WTC11 (cell line): ENCODE measurements around the gene EIF3L. TPM values are rescaled to one million over a fixed set of nuclear protein-coding genes. Genes with fewer than 3 reads are reported as not detected.

Experiments used
- ATAC-seq: fragments of 200-7000 bp; cut with Tn5 transposase; 2 replicates; pipeline ENCODE4 v1.10.0; 2021; ENCODE audit warnings: mild to moderate bottlenecking, moderate library complexity
- CTCF ChIA-PET: fragments of 300-600 bp; sonication (Branson Sonifier 250); formaldehyde crosslinking; loops from one replicate; lab custom pipeline; 2021; ENCODE audit warnings: antibody characterized with exemption; lab: Charles Lee
- POLR2A ChIA-PET: fragments of 350-600 bp; sonication (Branson Sonifier 250); formaldehyde crosslinking; loops from one replicate; lab custom pipeline; 2021; ENCODE audit warnings: antibody characterized with exemption; lab: Charles Lee
- DNase-seq: peaks from one replicate; pipeline ENCODE4 v3.0.0; 2021; ENCODE audit warnings: low spot score
- H3K27ac Mint-ChIP-seq: 2 replicates; pipeline ENCODE4 v1.8.0; 2021; ENCODE audit warnings: mixed read lengths
- H3K27me3 Mint-ChIP-seq: 2 replicates; pipeline ENCODE4 v1.8.0; 2021; ENCODE audit warnings: low read depth, mild to moderate bottlenecking, moderate library complexity, mixed read lengths
- H3K36me3 Mint-ChIP-seq: 2 replicates; pipeline ENCODE4 v1.8.0; 2021; ENCODE audit warnings: mixed read lengths
- H3K4me1 Mint-ChIP-seq: 2 replicates; pipeline ENCODE4 v1.8.0; 2022; ENCODE audit warnings: mixed read lengths
- H3K4me3 Mint-ChIP-seq: 2 replicates; pipeline ENCODE4 v1.8.0; 2021; ENCODE audit warnings: mild to moderate bottlenecking, moderate library complexity, mixed read lengths
- H3K9me3 Mint-ChIP-seq: 2 replicates; pipeline ENCODE4 v1.8.0; 2021; ENCODE audit warnings: mixed read lengths
- CDX4 ChIP-seq: fragments of 250-450 bp; sonication (Bioruptor Pico); IDR thresholded peaks from 2 replicates; pipeline ENCODE4 v1.9.0; 2021; ENCODE audit warnings: moderate library complexity, mild to moderate bottlenecking, inconsistent platforms, borderline replicate concordance
- CREB1 ChIP-seq: sonication (generic); formaldehyde crosslinking; IDR thresholded peaks from 2 replicates; pipeline ENCODE4 v1.8.0; 2023; ENCODE audit warnings: mild to moderate bottlenecking, missing genetic modification reagents
- EMX1 ChIP-seq: fragments of 250-450 bp; sonication (Bioruptor Pico); IDR thresholded peaks from 2 replicates; pipeline ENCODE4 v1.8.0; 2021; ENCODE audit warnings: mild to moderate bottlenecking
- ESRRA ChIP-seq: sonication (generic); formaldehyde crosslinking; IDR thresholded peaks from 2 replicates; pipeline ENCODE4 v1.8.1; 2022; ENCODE audit warnings: mild to moderate bottlenecking, missing genetic modification reagents, borderline replicate concordance
- GABPB1 ChIP-seq: sonication (generic); formaldehyde crosslinking; IDR thresholded peaks from 2 replicates; pipeline ENCODE4 v1.8.1; 2023; ENCODE audit warnings: mild to moderate bottlenecking, missing genetic modification reagents
- GTF2I ChIP-seq: fragments of 250-450 bp; sonication (Bioruptor Pico); conservative IDR thresholded peaks from 2 replicates; pipeline ENCODE4 v1.4.0; 2021; ENCODE audit warnings: mild to moderate bottlenecking
- JUN ChIP-seq: sonication (generic); formaldehyde crosslinking; IDR thresholded peaks from 2 replicates; pipeline ENCODE4 v1.8.0; 2023; ENCODE audit warnings: mild to moderate bottlenecking, missing genetic modification reagents
- MXD4 ChIP-seq: fragments of 250-450 bp; sonication (Bioruptor Pico); IDR thresholded peaks from 2 replicates; pipeline ENCODE4 v1.8.0; 2021; ENCODE audit warnings: mild to moderate bottlenecking, moderate library complexity, borderline replicate concordance
- OVOL2 ChIP-seq: fragments of 250-450 bp; sonication (Bioruptor Pico); IDR thresholded peaks from 2 replicates; pipeline ENCODE4 v1.9.0; 2021; ENCODE audit warnings: mild to moderate bottlenecking, borderline replicate concordance
- SMAD4 ChIP-seq: sonication (generic); formaldehyde crosslinking; IDR thresholded peaks from 2 replicates; pipeline ENCODE4 v1.8.0; 2022; ENCODE audit warnings: mild to moderate bottlenecking, missing genetic modification reagents
- SOX15 ChIP-seq: fragments of 250-450 bp; sonication (Bioruptor Pico); IDR thresholded peaks from 2 replicates; pipeline ENCODE4 v1.9.0; 2021; ENCODE audit warnings: mild to moderate bottlenecking
- ZBTB21 ChIP-seq: sonication (generic); formaldehyde crosslinking; IDR thresholded peaks from 2 replicates; pipeline ENCODE4 v1.8.1; 2023; ENCODE audit warnings: mild to moderate bottlenecking, missing genetic modification reagents, borderline replicate concordance
- ZNF232 ChIP-seq: sonication (generic); formaldehyde crosslinking; IDR thresholded peaks from 2 replicates; pipeline ENCODE4 v1.8.0; 2022; ENCODE audit warnings: mild to moderate bottlenecking, missing genetic modification reagents
- ZNF317 ChIP-seq: sonication (generic); formaldehyde crosslinking; IDR thresholded peaks from 2 replicates; pipeline ENCODE4 v1.8.1; 2023; ENCODE audit warnings: low read depth, mild to moderate bottlenecking, moderate library complexity, missing genetic modification reagents, borderline replicate concordance
- ZNF423 ChIP-seq: fragments of 250-450 bp; sonication (Bioruptor Pico); IDR thresholded peaks from 2 replicates; pipeline ENCODE4 v2.1.2; 2022; ENCODE audit warnings: mild to moderate bottlenecking, moderate library complexity
- total RNA-seq: library from RNA; stranded (reverse); gene quantifications from 3 replicates; pipeline ENCODE4 v1.2.3, GENCODE V29; 2021
- TF ChIP-seq, protein P1 (sequence below): sonication (generic); formaldehyde crosslinking; conservative IDR thresholded peaks from 2 replicates; pipeline ENCODE4 v1.8.1; 2022; ENCODE audit warnings: mild to moderate bottlenecking, missing genetic modification reagents
- TF ChIP-seq, protein P2 (sequence below): fragments of 250-450 bp; sonication (Bioruptor Pico); conservative IDR thresholded peaks from 2 replicates; pipeline ENCODE4 v1.9.0; 2021; ENCODE audit warnings: mild to moderate bottlenecking
- TF ChIP-seq, protein P3 (sequence below): fragments of 250-450 bp; sonication (Bioruptor Pico); IDR thresholded peaks from 2 replicates; pipeline ENCODE4 v2.1.2; 2022; ENCODE audit warnings: mild to moderate bottlenecking, moderate library complexity
- TF ChIP-seq, protein P4 (sequence below): sonication (generic); formaldehyde crosslinking; IDR thresholded peaks from 2 replicates; pipeline ENCODE4 v1.8.0; 2022; ENCODE audit warnings: mild to moderate bottlenecking, missing genetic modification reagents
- TF ChIP-seq, protein P5 (sequence below): fragments of 250-450 bp; sonication (Bioruptor Pico); IDR thresholded peaks from 2 replicates; pipeline ENCODE4 v1.9.0; 2021; ENCODE audit warnings: mild to moderate bottlenecking
- TF ChIP-seq, protein P6 (sequence below): sonication (generic); formaldehyde crosslinking; IDR thresholded peaks from 2 replicates; pipeline ENCODE4 v1.8.0; 2022; ENCODE audit warnings: mild to moderate bottlenecking, missing genetic modification reagents

Gene EIF3L
- total RNA-seq, 1 experiment from 2014 or later: 611 TPM

DNA sequence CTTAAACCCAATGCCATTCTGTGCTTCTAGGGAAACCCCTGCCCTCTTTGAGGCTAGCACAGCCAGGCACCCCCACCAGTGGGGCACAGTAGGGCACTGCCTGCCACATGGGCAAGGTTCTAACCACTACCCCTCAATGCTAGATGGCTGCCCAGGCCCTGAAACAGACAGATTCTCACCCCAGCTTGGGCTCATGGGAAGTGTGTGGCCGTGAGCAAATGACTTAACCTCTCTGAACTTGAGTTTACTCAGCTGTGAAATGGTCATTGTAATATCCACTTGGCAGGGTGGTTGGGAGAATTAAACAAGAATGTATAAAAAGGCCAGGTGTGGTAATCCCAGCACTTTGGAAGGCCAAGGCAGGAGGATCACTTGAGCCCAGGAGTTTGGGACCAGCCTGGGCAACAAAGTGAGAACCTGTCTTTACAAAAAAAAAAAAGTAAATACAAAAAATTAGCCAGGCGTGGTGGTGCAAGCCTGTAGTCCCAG is 81.8 kb downstream of the EIF3L start:
- H3K9me3 Mint-ChIP-seq: no peaks in the 10 kb centered on the region
- no peaks in the 10 kb centered on the region; the same call in 1 of the 2 replicates for H3K27me3 Mint-ChIP-seq
- TF ChIP-seq CDX4 (CRISPR knock-in tag): no peak
- TF ChIP-seq SMAD4 (CRISPR knock-in tag): no peak
- TF ChIP-seq, protein P1, sequence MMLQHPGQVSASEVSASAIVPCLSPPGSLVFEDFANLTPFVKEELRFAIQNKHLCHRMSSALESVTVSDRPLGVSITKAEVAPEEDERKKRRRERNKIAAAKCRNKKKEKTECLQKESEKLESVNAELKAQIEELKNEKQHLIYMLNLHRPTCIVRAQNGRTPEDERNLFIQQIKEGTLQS (CRISPR knock-in tag): no peak
- TF ChIP-seq SOX15 (CRISPR knock-in tag): no peak
- TF ChIP-seq, all 79 proteins: peak for 0
- H3K4me3 Mint-ChIP-seq: no peak overlapping the region
- DNase-seq (no peak), ATAC-seq (no peak)
- POLR2A ChIA-PET: no interaction called here
- H3K27ac Mint-ChIP-seq: no peak overlapping the region; the same call in 1 of the 2 replicates
- CTCF ChIA-PET: interaction anchor here (0.5 to 1.7 kb wide), 10 partner anchors 9 to 113 kb away, joined by 3 to 8 read pairs (median 4); partner anchors contain the start of gene MICALL1
- peaks cover 17% of the 10 kb centered on the region for H3K36me3 Mint-ChIP-seq
- peaks cover 3% of the 10 kb centered on the region for H3K4me1 Mint-ChIP-seq

DNA sequence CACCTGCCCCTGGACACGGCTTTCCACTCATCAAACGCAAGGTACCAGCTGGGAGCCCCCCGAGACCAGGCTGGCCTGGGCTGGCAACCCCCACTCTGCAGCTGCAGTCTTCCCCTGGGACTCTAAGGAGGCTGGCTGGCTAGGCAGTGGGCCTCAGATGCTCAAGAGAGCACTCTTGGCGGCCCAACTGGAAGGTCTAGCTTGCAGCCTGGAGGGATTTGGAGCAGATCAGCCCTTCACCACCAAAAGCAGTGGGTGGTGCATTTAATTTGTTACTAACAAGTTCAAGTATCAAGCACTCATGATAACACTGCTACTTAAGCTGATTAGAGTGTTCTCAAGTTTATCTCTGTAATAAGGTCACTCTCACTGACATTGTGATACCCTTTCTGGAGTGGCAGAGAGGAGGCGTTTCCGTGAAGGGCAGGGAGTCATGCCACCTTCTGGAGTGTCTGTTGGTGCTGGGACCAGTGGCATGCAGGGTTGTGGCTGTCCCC is 82.7 kb downstream of the EIF3L start:
- ChIA-PET POLR2A (no interaction called here), CTCF (interaction anchor here (0.8 to 2.5 kb wide), 4 partner anchors 8 to 45 kb away, joined by 3 to 47 read pairs (median 11); partner anchors contain the start of gene MICALL1)
- no peak for TF ChIP-seq ZBTB21 (CRISPR knock-in tag)
- TF ChIP-seq, protein P2, sequence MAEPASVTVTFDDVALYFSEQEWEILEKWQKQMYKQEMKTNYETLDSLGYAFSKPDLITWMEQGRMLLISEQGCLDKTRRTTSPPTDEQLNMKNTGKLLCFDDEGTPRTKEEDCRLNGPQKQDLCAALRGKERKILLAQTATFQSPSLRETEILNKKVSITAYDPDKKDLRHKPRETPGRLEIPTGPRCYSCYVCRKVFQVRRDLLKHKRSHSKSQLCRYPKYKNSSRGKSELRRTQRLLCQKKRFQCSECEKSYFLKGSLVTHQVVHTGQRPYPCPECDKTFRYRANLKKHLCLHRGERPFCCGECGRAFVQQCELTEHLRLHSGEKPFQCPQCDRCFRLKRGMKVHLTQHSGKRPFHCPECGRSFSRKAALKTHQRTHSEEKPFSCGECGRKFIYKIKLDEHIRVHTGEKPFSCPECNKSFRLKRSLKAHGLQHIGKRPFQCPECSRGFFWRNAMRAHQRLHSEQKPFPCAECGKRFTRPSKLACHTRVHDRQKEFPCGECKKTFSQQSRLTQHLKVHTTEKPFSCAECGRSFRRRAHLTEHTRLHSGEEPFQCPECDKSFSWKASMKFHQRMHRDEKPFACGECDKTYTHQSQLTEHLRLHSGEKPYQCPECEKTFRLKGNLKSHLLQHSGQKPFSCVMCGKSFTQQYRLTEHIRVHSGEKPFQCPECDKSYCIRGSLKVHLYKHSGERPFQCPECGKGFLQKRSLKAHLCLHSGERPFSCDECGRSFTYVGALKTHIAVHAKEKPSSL (CRISPR knock-in tag): no peak
- TF ChIP-seq ESRRA (CRISPR knock-in tag): no peak
- TF ChIP-seq, protein P3, sequence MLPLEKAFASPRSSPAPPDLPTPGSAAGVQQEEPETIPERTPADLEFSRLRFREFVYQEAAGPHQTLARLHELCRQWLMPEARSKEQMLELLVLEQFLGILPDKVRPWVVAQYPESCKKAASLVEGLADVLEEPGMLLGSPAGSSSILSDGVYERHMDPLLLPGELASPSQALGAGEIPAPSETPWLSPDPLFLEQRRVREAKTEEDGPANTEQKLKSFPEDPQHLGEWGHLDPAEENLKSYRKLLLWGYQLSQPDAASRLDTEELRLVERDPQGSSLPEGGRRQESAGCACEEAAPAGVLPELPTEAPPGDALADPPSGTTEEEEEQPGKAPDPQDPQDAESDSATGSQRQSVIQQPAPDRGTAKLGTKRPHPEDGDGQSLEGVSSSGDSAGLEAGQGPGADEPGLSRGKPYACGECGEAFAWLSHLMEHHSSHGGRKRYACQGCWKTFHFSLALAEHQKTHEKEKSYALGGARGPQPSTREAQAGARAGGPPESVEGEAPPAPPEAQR (CRISPR knock-in tag): no peak
- no peak for TF ChIP-seq SMAD4 (CRISPR knock-in tag)
- TF ChIP-seq CDX4 (CRISPR knock-in tag): no peak
- H3K27ac Mint-ChIP-seq: no peak overlapping the region
- no peaks in the 10 kb centered on the region for H3K9me3 Mint-ChIP-seq
- peaks cover 3% of the 10 kb centered on the region for H3K4me1 Mint-ChIP-seq
- DNase-seq (no peak), ATAC-seq (no peak)
- H3K27me3 Mint-ChIP-seq: no peaks in the 10 kb centered on the region; the same call in 1 of the 2 replicates
- H3K4me3 Mint-ChIP-seq: no peak overlapping the region
- peaks cover 20% of the 10 kb centered on the region for H3K36me3 Mint-ChIP-seq

DNA sequence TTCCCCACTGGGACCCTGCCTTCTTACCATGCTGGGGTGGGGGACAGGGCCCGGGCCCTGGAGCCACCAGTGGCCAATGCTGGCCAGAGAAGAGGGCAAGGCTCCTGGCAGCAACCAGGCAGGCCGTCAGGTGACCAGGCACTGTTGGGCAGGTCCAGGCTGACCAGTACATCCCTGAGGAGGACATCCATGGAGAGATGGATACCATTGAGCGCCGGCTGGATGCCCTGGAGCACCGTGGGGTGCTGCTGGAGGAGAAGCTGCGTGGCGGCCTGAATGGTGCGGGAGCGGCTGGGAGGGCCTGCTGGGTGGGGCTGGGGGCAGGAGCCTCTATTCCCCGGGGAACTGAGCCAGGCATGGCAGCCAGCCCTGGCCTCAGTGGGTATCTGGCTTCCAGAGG is 83.2 kb downstream of the EIF3L start:
- POLR2A ChIA-PET: interaction anchor here (1.5 kb wide), 1 partner anchor 21 kb away, joined by 4 read pairs; the partner anchor contains the start of genes C22orf23 and POLR2F
- no peaks in the 10 kb centered on the region; the same call in 1 of the 2 replicates for H3K27me3 Mint-ChIP-seq
- H3K4me1 Mint-ChIP-seq: peaks cover 3% of the 10 kb centered on the region
- ATAC-seq (no peak), DNase-seq (no peak)
- H3K27ac Mint-ChIP-seq: no peak overlapping the region
- H3K4me3 Mint-ChIP-seq: no peak overlapping the region
- H3K9me3 Mint-ChIP-seq: no peaks in the 10 kb centered on the region
- CTCF ChIA-PET: interaction anchor here (0.8 to 2.5 kb wide), 5 partner anchors 26 to 114 kb away, joined by 3 to 47 read pairs (median 17); partner anchors contain the start of gene MICALL1
- peaks cover 21% of the 10 kb centered on the region for H3K36me3 Mint-ChIP-seq
- TF ChIP-seq JUN (CRISPR knock-in tag): no peak
- TF ChIP-seq OVOL2 (CRISPR knock-in tag): no peak
- TF ChIP-seq, protein P4, sequence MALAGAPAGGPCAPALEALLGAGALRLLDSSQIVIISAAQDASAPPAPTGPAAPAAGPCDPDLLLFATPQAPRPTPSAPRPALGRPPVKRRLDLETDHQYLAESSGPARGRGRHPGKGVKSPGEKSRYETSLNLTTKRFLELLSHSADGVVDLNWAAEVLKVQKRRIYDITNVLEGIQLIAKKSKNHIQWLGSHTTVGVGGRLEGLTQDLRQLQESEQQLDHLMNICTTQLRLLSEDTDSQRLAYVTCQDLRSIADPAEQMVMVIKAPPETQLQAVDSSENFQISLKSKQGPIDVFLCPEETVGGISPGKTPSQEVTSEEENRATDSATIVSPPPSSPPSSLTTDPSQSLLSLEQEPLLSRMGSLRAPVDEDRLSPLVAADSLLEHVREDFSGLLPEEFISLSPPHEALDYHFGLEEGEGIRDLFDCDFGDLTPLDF (CRISPR knock-in tag): no peak
- TF ChIP-seq ZNF317 (CRISPR knock-in tag): no peak
- TF ChIP-seq EMX1 (CRISPR knock-in tag): no peak
- TF ChIP-seq, protein P5, sequence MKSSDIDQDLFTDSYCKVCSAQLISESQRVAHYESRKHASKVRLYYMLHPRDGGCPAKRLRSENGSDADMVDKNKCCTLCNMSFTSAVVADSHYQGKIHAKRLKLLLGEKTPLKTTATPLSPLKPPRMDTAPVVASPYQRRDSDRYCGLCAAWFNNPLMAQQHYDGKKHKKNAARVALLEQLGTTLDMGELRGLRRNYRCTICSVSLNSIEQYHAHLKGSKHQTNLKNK: no peak
- no peak for TF ChIP-seq GTF2I (CRISPR knock-in tag)
- no peak for TF ChIP-seq ZNF423 (CRISPR knock-in tag)
- no peak for TF ChIP-seq SOX15 (CRISPR knock-in tag)
- no peak for TF ChIP-seq CREB1 (CRISPR knock-in tag)
- no peak for TF ChIP-seq GABPB1 (CRISPR knock-in tag)
- no peak for TF ChIP-seq ZNF232 (CRISPR knock-in tag)
- no peak for TF ChIP-seq MXD4 (CRISPR knock-in tag)
- TF ChIP-seq, protein P6, sequence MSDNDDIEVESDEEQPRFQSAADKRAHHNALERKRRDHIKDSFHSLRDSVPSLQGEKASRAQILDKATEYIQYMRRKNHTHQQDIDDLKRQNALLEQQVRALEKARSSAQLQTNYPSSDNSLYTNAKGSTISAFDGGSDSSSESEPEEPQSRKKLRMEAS: no peak
